Right lobe of liver (tissue), 6 donors: Measurements from ENCODE around the gene HOTAIR. TPM values are rescaled to one million over a fixed set of nuclear protein-coding genes. Genes with fewer than 3 reads are reported as not detected.
A peak's percentile ranks its signal among the peaks of the same experiment; 100 is the strongest.

Experiments
- ATAC-seq, 4 donors: fragments of 200-7000 bp; cut with Tn5 transposase; one replicate each; pipeline ENCODE4 v1.9.1; 2020; ENCODE audit warnings: mild to moderate bottlenecking in 4 of 4, moderate library complexity in 4 of 4
- DNase-seq, 3 donors: peaks; one replicate each; pipeline ENCODE4 v3.0.0-alpha.2; 2020
- H3K27ac ChIP-seq, 3 donors: fragments of 200-600 bp; one replicate each; pipeline ENCODE4 v1.8.0; 2022
- H3K27me3 ChIP-seq, 2 donors: fragments of 200-600 bp; one replicate each; pipeline ENCODE4 v1.8.0; 2022
- H3K36me3 ChIP-seq, 4 donors: fragments of 200-600 bp; sonication (generic) in 1 of 4; one replicate each; pipeline versions ENCODE4 v1.5.1 to v1.8.0; 2017 to 2022; ENCODE audit warnings: control low read depth in 1 of 4
- H3K4me1 ChIP-seq, 4 donors: fragments of 200-600 bp; sonication (generic) in 1 of 4; one replicate each; pipeline versions ENCODE4 v1.5.1 to v1.8.0; 2017 to 2022; ENCODE audit warnings: control low read depth in 1 of 4
- H3K4me3 ChIP-seq, 3 donors: fragments of 200-600 bp; one replicate each; pipeline ENCODE4 v1.8.0; 2022
- H3K9me3 ChIP-seq, 4 donors: fragments of 200-600 bp; sonication (generic) in 1 of 4; one replicate each; pipeline versions ENCODE4 v1.5.1 to v1.8.0; 2017 to 2022; ENCODE audit warnings: control low read depth in 1 of 4
- CTCF ChIP-seq, 4 donors: fragments of 200-600 bp in 3 of 4; fragments of 450-650 bp in 1 of 4; IDR thresholded peaks; one replicate each; pipeline versions ENCODE4 v1.5.1 to v1.8.0; 2016 to 2022; ENCODE audit warnings: antibody characterized with exemption in 4 of 4, mild to moderate bottlenecking in 2 of 4
- POLR2A ChIP-seq: fragments of 450-650 bp; IDR thresholded peaks from one replicate; pipeline ENCODE4 v1.6.1; 2017; ENCODE audit warnings: antibody characterized with exemption, mild to moderate bottlenecking
- WGBS: methylation state at CpG from one replicate; pipeline ENCODE4 v1.1.6; 2018; ENCODE audit warnings: low coverage, low lambda C conversion rate; ENCODE audit not compliant: insufficient coverage; ENCODE audit errors: missing lambda C conversion rate; 5-methylcytosine and 5-hydroxymethylcytosine counted together
- intact Hi-C, 2 donors: fragments of 100-400 bp; cut with DNase I; formaldehyde crosslinking; loops; one replicate each; pipeline versions ENCODE4 v1.11.2 to v1.14.1; 2022
- total RNA-seq, 6 experiments: library from RNA; depleted of rRNA in 2 of 6; stranded (reverse); fragments of >200 nt in 2 of 6; fragmentation: NEBNext Ultra II Directional in 3 of 6; extraction: Animal tissue kit (Norgen Biotek cat#: 25700) in 3 of 6; gene quantifications; one replicate each; pipeline versions ENCODE4 v1.1.0 to v1.2.4, GENCODE V29; 2016 to 2023
- donor health status: DM: no; HTN: yes; CAD: no.
- donor health status: DM: no; HTN: no; CAD: no.
- donor health status: DM: no; HTN: no; CAD: no.
- donor health status: DM: no; HTN: yes; CAD: no.
- donor health status: DM: no; HTN: yes; CAD: no.

HOTAIR gene
- total RNA-seq, 6 experiments from 2014 or later, result not detected

GRCh38 chr12:53976172-53976822 lies 1.5 kb upstream of the HOTAIR start:
- peak in 1 of 3 donors; percentile 24 for DNase-seq
- 12% methylated on average over 21 of the region's 21 CpGs for WGBS

GRCh38 chr12:53975479-53976152 lies 862 bp upstream of the HOTAIR start:
- TF ChIP-seq CTCF (IDR thresholded peaks at IDR 0.05), result no peak
- no peak for TF ChIP-seq POLR2A
- Histone ChIP-seq H3K4me1 (peaks cover 0 to 5% (median 0%) of the 10 kb centered on the region in 4 donors), H3K4me3 (no peak overlapping the region), H3K9me3 (no peaks in the 10 kb centered on the region), H3K27me3 (peaks cover 4 to 34% of the 10 kb centered on the region in 2 donors), H3K36me3 (no peaks in the 10 kb centered on the region), H3K27ac (no peak overlapping the region)
- 7% methylated on average over 29 of the region's 31 CpGs for WGBS
- ATAC-seq (no peak), DNase-seq (peak in 1 of 3 donors; percentile 20)
- intact Hi-C loops, result no loop called here

More at GRCh38 chr12:53976172-53976822, 1.5 kb upstream of the HOTAIR start:
- H3K36me3 ChIP-seq, result no peaks in the 10 kb centered on the region
- no peak for ATAC-seq
- no peaks in the 10 kb centered on the region for H3K9me3 ChIP-seq
- peaks cover 0 to 5% (median 0%) of the 10 kb centered on the region in 4 donors for H3K4me1 ChIP-seq
- TF ChIP-seq POLR2A, result no peak
- TF ChIP-seq CTCF (IDR thresholded peaks at IDR 0.05), result no peak
- no peak overlapping the region for H3K27ac ChIP-seq
- no peak overlapping the region for H3K4me3 ChIP-seq
- H3K27me3 ChIP-seq, result peaks cover 6 to 40% of the 10 kb centered on the region in 2 donors
- intact Hi-C loops, result no loop called here

GRCh38 chr12:53975064-53975471 lies 314 bp upstream of the HOTAIR start:
- peaks cover 0 to 5% (median 0%) of the 10 kb centered on the region in 4 donors for H3K4me1 ChIP-seq
- H3K9me3 ChIP-seq, result no peaks in the 10 kb centered on the region
- H3K36me3 ChIP-seq, result no peaks in the 10 kb centered on the region
- H3K27me3 ChIP-seq, result peaks cover 4 to 34% of the 10 kb centered on the region in 2 donors
- intact Hi-C loops, result no loop called here
- no peak overlapping the region for H3K27ac ChIP-seq
- TF ChIP-seq CTCF (IDR thresholded peaks at IDR 0.05) (no peak), POLR2A (no peak)
- H3K4me3 ChIP-seq, result no peak overlapping the region
- no peak for ATAC-seq
- WGBS, result 1% methylated on average over 16 of the region's 25 CpGs
- no peak for DNase-seq

- H3K36me3 ChIP-seq, result no peaks in the 10 kb centered on the region
- no peak overlapping the region for H3K4me3 ChIP-seq
- DNase-seq (peak in 1 of 3 donors; percentile 51), ATAC-seq (no peak)
- H3K27ac ChIP-seq, result no peak overlapping the region
- H3K4me1 ChIP-seq, result peaks cover 0 to 5% (median 0%) of the 10 kb centered on the region in 4 donors
- 8% methylated on average over 24 of the region's 71 CpGs for WGBS
- H3K9me3 ChIP-seq, result no peaks in the 10 kb centered on the region
- intact Hi-C loops, result no loop called here
- TF ChIP-seq CTCF (IDR thresholded peaks at IDR 0.05), result no peak
- no peak for TF ChIP-seq POLR2A
- H3K27me3 ChIP-seq, result peaks cover 10 to 40% of the 10 kb centered on the region in 2 donors
Measured at GRCh38 chr12:53973236-53974042, 1.3 kb downstream of the HOTAIR start.
